CD4-positive, alpha-beta memory T cell (primary cell): ENCODE measurements around the gene UFM1. TPM values are rescaled to one million over a fixed set of nuclear protein-coding genes. Genes with fewer than 3 reads are reported as not detected.
"Not testable (repeated sequence)": the region's sequence is repeated elsewhere in the genome, so short reads cannot be mapped to it uniquely, and the experiment has no call there.

Source experiments
- CTCF ChIA-PET: fragments of 350-600 bp; sonication (Branson Sonifier 250); formaldehyde crosslinking; loops from one replicate; lab custom pipeline; 2021; ENCODE audit warnings: inconsistent platforms; ENCODE audit not compliant: partially characterized antibody; lab: Charles Lee
- POLR2A ChIA-PET: fragments of 350-600 bp; sonication (Branson Sonifier 250); formaldehyde crosslinking; loops from one replicate; lab custom pipeline; 2021; ENCODE audit not compliant: partially characterized antibody; lab: Charles Lee
- DNase-seq, 5 donors: peaks; one replicate each; pipeline versions ENCODE4 v3.0.0 to v3.0.0-alpha.2; 2020 to 2022; ENCODE audit warnings: mixed read lengths in 1 of 5
- H3K27ac ChIP-seq: one replicate; pipeline ENCODE4 v1.7.0; 2013; ENCODE audit warnings: low read depth, low read length
- H3K27me3 ChIP-seq: 2 replicates; pipeline ENCODE4 v1.7.0; 2013; ENCODE audit warnings: mild to moderate bottlenecking, low read length, moderate library complexity; ENCODE audit not compliant: insufficient read depth
- H3K36me3 ChIP-seq: 2 replicates; pipeline ENCODE4 v1.7.0; 2013; ENCODE audit warnings: mild to moderate bottlenecking, low read length, moderate library complexity; ENCODE audit not compliant: insufficient read depth
- H3K4me1 ChIP-seq: 2 replicates; pipeline ENCODE4 v1.7.0; 2013; ENCODE audit warnings: mild to moderate bottlenecking, low read length, moderate library complexity; ENCODE audit not compliant: insufficient read depth
- H3K4me3 ChIP-seq, 2 donors: one replicate each; pipeline ENCODE4 v1.7.0; 2013; ENCODE audit warnings: low read length in 2 of 2, mild to moderate bottlenecking in 1 of 2
- H3K9me3 ChIP-seq, 2 donors: one replicate each; pipeline ENCODE4 v1.7.0; 2013; ENCODE audit warnings: low read length in 2 of 2, control low read depth in 1 of 2; ENCODE audit not compliant: control insufficient read depth in 1 of 2
- H3K27ac Mint-ChIP-seq, 7 donors: one replicate each; pipeline ENCODE4 v1.8.0; 2020 to 2021; ENCODE audit warnings: mixed read lengths in 7 of 7, mild to moderate bottlenecking in 6 of 7, inconsistent platforms in 3 of 7, moderate library complexity in 3 of 7
- H3K27me3 Mint-ChIP-seq, 2 donors: one replicate each; pipeline ENCODE4 v1.8.0; 2020 to 2021; ENCODE audit warnings: mixed read lengths in 2 of 2
- H3K36me3 Mint-ChIP-seq, 2 donors: one replicate each; pipeline ENCODE4 v1.8.0; 2020 to 2021; ENCODE audit warnings: mixed read lengths in 2 of 2, inconsistent platforms in 1 of 2, mild to moderate bottlenecking in 1 of 2
- H3K4me1 Mint-ChIP-seq, 4 donors: one replicate each; pipeline ENCODE4 v1.8.0; 2020 to 2021; ENCODE audit warnings: mixed read lengths in 4 of 4, mild to moderate bottlenecking in 1 of 4
- H3K4me3 Mint-ChIP-seq, 8 donors: one replicate each; pipeline ENCODE4 v1.8.0; 2020 to 2021; ENCODE audit warnings: mixed read lengths in 8 of 8, mild to moderate bottlenecking in 7 of 8, moderate library complexity in 6 of 8, inconsistent platforms in 3 of 8
- H3K9me3 Mint-ChIP-seq, 8 donors: one replicate each; pipeline ENCODE4 v1.8.0; 2020 to 2021; ENCODE audit warnings: mixed read lengths in 8 of 8, mild to moderate bottlenecking in 5 of 8, inconsistent platforms in 3 of 8, moderate library complexity in 1 of 8
- intact Hi-C: fragments of 100-400 bp; cut with micrococcal nuclease; formaldehyde crosslinking; loops from one replicate; pipeline ENCODE4 v1.15.1; 2023
- polyA plus RNA-seq, 2 donors: library from polyadenylated mRNA; unstranded; fragments of 300-500 nt; fragmentation: Illumina TruSeq; gene quantifications; one replicate each; pipeline ENCODE4 v1.2.3, GENCODE V29; 2021
- total RNA-seq, 2 experiments: library from RNA; stranded (reverse); gene quantifications; one replicate each; pipeline ENCODE4 v1.2.3, GENCODE V29; 2021

The UFM1 gene
- total and polyA plus RNA-seq, 4 experiments from 2014 or later = 68.9 to 82.1 (median 75.4) TPM

- H3K36me3 ChIP-seq = peaks cover 19% of the 10 kb centered on the region
- H3K27me3 ChIP-seq, H3K4me1 ChIP-seq, H3K9me3 Mint-ChIP-seq, H3K27ac ChIP-seq, DNase-seq, POLR2A ChIA-PET, H3K27ac Mint-ChIP-seq, H3K27me3 Mint-ChIP-seq, H3K4me3 ChIP-seq, intact Hi-C loops, H3K9me3 ChIP-seq, CTCF ChIA-PET, H3K4me3 Mint-ChIP-seq, H3K4me1 Mint-ChIP-seq: not testable (repeated sequence)
- H3K36me3 Mint-ChIP-seq = peaks cover 27 to 28% of the 10 kb centered on the region in 2 donors
These were observed 14.1 kb downstream of the UFM1 start for GRCh38 chr13:38363746-38364145.

GRCh38 chr13:38365661-38366060, 16.0 kb downstream of the UFM1 start:
- Histone ChIP-seq H3K36me3 (peaks cover 19% of the 10 kb centered on the region), H3K27ac (no peak overlapping the region), H3K9me3 (no peaks in the 10 kb centered on the region), H3K4me1 (no peaks in the 10 kb centered on the region), H3K27me3 (no peaks in the 10 kb centered on the region), H3K4me3 (no peak overlapping the region)
- Mint-ChIP-seq H3K36me3 (peaks cover 18 to 21% of the 10 kb centered on the region in 2 donors), H3K4me1 (peaks cover 0 to 4% (median under 1%) of the 10 kb centered on the region in 4 donors), H3K4me3 (no peak overlapping the region), H3K9me3 (peaks cover 0 to 1% (median 0%) of the 10 kb centered on the region in 8 donors), H3K27me3 (peaks cover 0 to 3% of the 10 kb centered on the region in 2 donors), H3K27ac (no peak overlapping the region)
- intact Hi-C loops = no loop called here
- ChIA-PET CTCF (no interaction called here), POLR2A (no interaction called here)
- no peak for DNase-seq

GRCh38 chr13:38366954-38367645, 17.4 kb downstream of the UFM1 start:
- POLR2A ChIA-PET = no interaction called here
- no peak for DNase-seq
- H3K27me3 ChIP-seq = no peaks in the 10 kb centered on the region
- H3K4me1 ChIP-seq = no peaks in the 10 kb centered on the region
- H3K4me3 ChIP-seq = no peak overlapping the region
- peaks cover 10% of the 10 kb centered on the region for H3K36me3 ChIP-seq
- H3K9me3 ChIP-seq = no peaks in the 10 kb centered on the region
- H3K4me3 Mint-ChIP-seq = no peak overlapping the region
- H3K36me3 Mint-ChIP-seq = peaks cover 7 to 9% of the 10 kb centered on the region in 2 donors
- intact Hi-C loops = no loop called here
- peaks cover 2 to 3% of the 10 kb centered on the region in 2 donors for H3K27me3 Mint-ChIP-seq
- H3K9me3 Mint-ChIP-seq = peaks cover 0 to 7% (median under 1%) of the 10 kb centered on the region in 8 donors
- CTCF ChIA-PET = no interaction called here
- H3K4me1 Mint-ChIP-seq = no peaks in the 10 kb centered on the region
- no peak overlapping the region for H3K27ac ChIP-seq
- H3K27ac Mint-ChIP-seq = peak overlapping the region in 2 of 7 donors; percentile 16 to 66

- Mint-ChIP-seq H3K36me3 (no peaks in the 10 kb centered on the region), H3K9me3 (peaks cover 0 to 16% (median 5%) of the 10 kb centered on the region in 8 donors), H3K27ac (peak overlapping the region in 1 of 7 donors; percentile 59), H3K27me3 (peaks cover 12 to 14% of the 10 kb centered on the region in 2 donors), H3K4me1 (no peaks in the 10 kb centered on the region), H3K4me3 (no peak overlapping the region)
- Histone ChIP-seq H3K27ac (no peak overlapping the region), H3K9me3 (no peaks in the 10 kb centered on the region), H3K4me1 (no peaks in the 10 kb centered on the region), H3K36me3 (no peaks in the 10 kb centered on the region), H3K27me3 (no peaks in the 10 kb centered on the region), H3K4me3 (no peak overlapping the region)
- ChIA-PET CTCF (no interaction called here), POLR2A (no interaction called here)
- intact Hi-C loops = no loop called here
- no peak for DNase-seq
These were observed 19.4 kb downstream of the UFM1 start for GRCh38 chr13:38369058-38369457.

- peaks cover 0 to 17% (median 5%) of the 10 kb centered on the region in 8 donors for H3K9me3 Mint-ChIP-seq
- H3K4me1 ChIP-seq, H3K4me3 ChIP-seq, DNase-seq, H3K27ac Mint-ChIP-seq, H3K4me3 Mint-ChIP-seq, H3K27me3 ChIP-seq, POLR2A ChIA-PET, H3K36me3 Mint-ChIP-seq, intact Hi-C loops, H3K4me1 Mint-ChIP-seq, H3K27ac ChIP-seq, H3K9me3 ChIP-seq, CTCF ChIA-PET, H3K36me3 ChIP-seq: not testable (repeated sequence)
- peaks cover 12 to 14% of the 10 kb centered on the region in 2 donors for H3K27me3 Mint-ChIP-seq
These were observed 20.4 kb downstream of the UFM1 start for GRCh38 chr13:38370096-38370495.

- H3K4me1 Mint-ChIP-seq = no peaks in the 10 kb centered on the region
- H3K9me3 Mint-ChIP-seq = peaks cover 0 to 19% (median 6%) of the 10 kb centered on the region in 8 donors
- H3K27ac Mint-ChIP-seq = no peak overlapping the region
- no peaks in the 10 kb centered on the region for H3K36me3 ChIP-seq
- H3K27me3 ChIP-seq = no peaks in the 10 kb centered on the region
- H3K27ac ChIP-seq = no peak overlapping the region
- ChIA-PET POLR2A (no interaction called here), CTCF (no interaction called here)
- no peak for DNase-seq
- H3K4me1 ChIP-seq = no peaks in the 10 kb centered on the region
- H3K36me3 Mint-ChIP-seq = no peaks in the 10 kb centered on the region
- peaks cover 17 to 22% of the 10 kb centered on the region in 2 donors for H3K27me3 Mint-ChIP-seq
- no peak overlapping the region for H3K4me3 ChIP-seq
- no peaks in the 10 kb centered on the region for H3K9me3 ChIP-seq
- H3K4me3 Mint-ChIP-seq = no peak overlapping the region
- intact Hi-C loops = no loop called here
These were observed 23.3 kb downstream of the UFM1 start for GRCh38 chr13:38372820-38373383.

- no peaks in the 10 kb centered on the region for H3K36me3 Mint-ChIP-seq
- Histone ChIP-seq H3K9me3 (no peaks in the 10 kb centered on the region), H3K4me3 (no peak overlapping the region), H3K27me3 (no peaks in the 10 kb centered on the region), H3K27ac (no peak overlapping the region), H3K36me3 (no peaks in the 10 kb centered on the region), H3K4me1 (no peaks in the 10 kb centered on the region)
- CTCF ChIA-PET = no interaction called here
- H3K27me3 Mint-ChIP-seq = peaks cover 21 to 22% of the 10 kb centered on the region in 2 donors
- no peak overlapping the region for H3K4me3 Mint-ChIP-seq
- intact Hi-C loops = no loop called here
- no peak overlapping the region for H3K27ac Mint-ChIP-seq
- peaks cover 0 to 15% (median 5%) of the 10 kb centered on the region in 8 donors for H3K9me3 Mint-ChIP-seq
- POLR2A ChIA-PET = no interaction called here
- DNase-seq = no peak
- H3K4me1 Mint-ChIP-seq = no peaks in the 10 kb centered on the region
These were observed 26.9 kb downstream of the UFM1 start for GRCh38 chr13:38376546-38376945.
